Astrocyte (in vitro differentiated cells and primary cell): ENCODE measurements around the gene STK39. TPM values are rescaled to one million over a fixed set of nuclear protein-coding genes. Genes with fewer than 3 reads are reported as not detected.

Experiments used
- DNase-seq: peaks from one replicate; pipeline ENCODE4 v3.0.0-alpha.2; 2010; ENCODE audit warnings: low read depth
- FAIRE-seq: peaks from 2 replicates; lab custom pipeline; 2011; peaks lifted over from hg19 to GRCh38; lab: Jason Lieb, UNC
- H2AFZ ChIP-seq: 2 replicates; pipeline ENCODE4 v1.6.0; 2012; ENCODE audit warnings: low read depth, low read length, inconsistent platforms
- H3K27ac ChIP-seq: 2 replicates; pipeline ENCODE4 v1.5.1; 2011; ENCODE audit warnings: low read depth, low read length, inconsistent platforms
- H3K27me3 ChIP-seq: 2 replicates; pipeline ENCODE4 v1.6.0; 2011; ENCODE audit warnings: low read length, inconsistent platforms; ENCODE audit not compliant: insufficient read depth
- H3K36me3 ChIP-seq: 2 replicates; pipeline ENCODE4 v1.5.1; 2011; ENCODE audit warnings: low read length, inconsistent platforms; ENCODE audit not compliant: insufficient read depth
- H3K4me1 ChIP-seq: 2 replicates; pipeline ENCODE4 v1.5.1; 2011; ENCODE audit warnings: low read length, inconsistent platforms; ENCODE audit not compliant: insufficient read depth
- H3K4me2 ChIP-seq: 2 replicates; pipeline ENCODE4 v1.6.0; 2012; ENCODE audit warnings: low read length, inconsistent platforms
- H3K4me3 ChIP-seq: 2 replicates; pipeline ENCODE4 v1.5.1; 2011; ENCODE audit warnings: low read depth, mild to moderate bottlenecking, low read length, inconsistent platforms; ENCODE audit not compliant: insufficient read depth
- H3K79me2 ChIP-seq: 2 replicates; pipeline ENCODE4 v1.6.0; 2012; ENCODE audit warnings: mild to moderate bottlenecking, low read length, inconsistent platforms; ENCODE audit not compliant: insufficient read depth
- H3K9ac ChIP-seq: 2 replicates; pipeline ENCODE4 v1.6.0; 2012; ENCODE audit warnings: mild to moderate bottlenecking, low read length, inconsistent platforms
- H3K9me3 ChIP-seq: 2 replicates; pipeline ENCODE4 v1.5.1; 2012; ENCODE audit warnings: low read depth, mild to moderate bottlenecking, low read length, inconsistent platforms; ENCODE audit not compliant: insufficient read depth
- H4K20me1 ChIP-seq: 2 replicates; pipeline ENCODE4 v1.6.0; 2012; ENCODE audit warnings: low read length, inconsistent platforms; ENCODE audit not compliant: insufficient read depth
- H3K27ac Mint-ChIP-seq: one replicate; pipeline ENCODE4 v1.8.0; 2021; ENCODE audit warnings: mild to moderate bottlenecking, mixed read lengths; ENCODE audit not compliant: unreplicated experiment
- H3K27me3 Mint-ChIP-seq: one replicate; pipeline ENCODE4 v1.8.0; 2021; ENCODE audit warnings: low read depth, mixed read lengths; ENCODE audit not compliant: unreplicated experiment
- H3K36me3 Mint-ChIP-seq: one replicate; pipeline ENCODE4 v1.8.0; 2021; ENCODE audit warnings: low read depth, mixed read lengths; ENCODE audit not compliant: unreplicated experiment
- H3K4me1 Mint-ChIP-seq: one replicate; pipeline ENCODE4 v1.8.0; 2021; ENCODE audit warnings: low read depth, mixed read lengths; ENCODE audit not compliant: unreplicated experiment
- H3K4me3 Mint-ChIP-seq: one replicate; pipeline ENCODE4 v1.8.0; 2021; ENCODE audit warnings: mild to moderate bottlenecking, moderate library complexity, mixed read lengths; ENCODE audit not compliant: unreplicated experiment
- H3K9me3 Mint-ChIP-seq: one replicate; pipeline ENCODE4 v1.8.0; 2021; ENCODE audit warnings: mild to moderate bottlenecking, mixed read lengths; ENCODE audit not compliant: unreplicated experiment
- EZH2 ChIP-seq: IDR thresholded peaks from 2 replicates; pipeline ENCODE4 v1.6.1; 2012; ENCODE audit warnings: mild to moderate bottlenecking, low read length, inconsistent platforms; ENCODE audit not compliant: insufficient read depth
- total RNA-seq: library from RNA; stranded (reverse); gene quantifications from 2 replicates; pipeline ENCODE4 v1.2.1, GENCODE V29; 2021
- TF ChIP-seq, protein P1 (sequence below): IDR thresholded peaks from 2 replicates; pipeline ENCODE4 v1.5.1; 2011; ENCODE audit warnings: low read depth, mild to moderate bottlenecking, inconsistent platforms, low read length, moderate library complexity; ENCODE audit not compliant: insufficient read depth

STK39 gene
- total RNA-seq, 1 donor from 2014 or later, result 23.4 TPM

DNA sequence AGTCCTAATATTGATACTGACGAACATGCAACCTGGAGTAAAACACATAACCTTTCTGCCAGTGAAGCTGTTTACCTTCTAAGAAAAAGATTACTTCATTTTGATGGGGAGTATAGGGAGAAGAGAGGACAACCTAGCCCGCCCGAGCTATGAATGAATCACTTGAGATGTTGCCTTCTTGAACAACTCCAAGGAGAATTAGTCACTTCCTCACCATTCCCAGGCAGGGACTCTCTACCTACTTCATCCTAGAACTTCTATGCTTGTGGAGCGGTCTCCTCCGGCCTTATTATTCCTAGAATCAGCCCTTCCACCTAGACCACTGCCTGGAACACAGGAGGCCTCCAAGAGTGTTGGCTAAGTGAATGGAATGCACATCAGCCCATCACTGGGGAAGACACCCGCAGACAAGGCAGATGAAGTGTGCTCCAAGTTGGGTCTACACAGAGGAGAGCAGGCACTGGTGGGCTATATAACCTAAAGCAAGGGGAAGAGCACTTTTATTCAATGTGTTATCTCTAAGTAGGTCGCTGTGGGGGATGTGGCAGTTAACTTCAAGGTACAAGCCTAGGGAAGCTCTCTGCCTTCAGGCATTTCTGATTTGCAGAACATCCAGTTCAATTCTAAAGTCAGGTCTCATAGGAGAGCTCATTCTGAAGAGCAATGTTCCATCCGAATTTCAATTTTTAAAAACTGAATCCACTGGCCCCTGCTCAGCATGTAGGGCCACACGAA is 57.4 kb downstream of the STK39 start:
- Mint-ChIP-seq H3K4me1 (peaks cover 27% of the 10 kb centered on the region), H3K36me3 (no peaks in the 10 kb centered on the region), H3K27me3 (no peaks in the 10 kb centered on the region), H3K27ac (no peak overlapping the region), H3K4me3 (no peak overlapping the region), H3K9me3 (no peaks in the 10 kb centered on the region)
- no peak overlapping the region for H3K9ac ChIP-seq
- no peaks in the 10 kb centered on the region for H3K27me3 ChIP-seq
- peaks cover 28% of the 10 kb centered on the region for H3K4me1 ChIP-seq
- no peaks in the 10 kb centered on the region for H3K36me3 ChIP-seq
- H3K4me2 ChIP-seq, result peak overlapping the region; percentile 63
- no peaks in the 10 kb centered on the region for H3K9me3 ChIP-seq
- DNase-seq (peak; percentile 83), FAIRE-seq (peak; percentile 20)
- peaks cover 64% of the 10 kb centered on the region for H3K79me2 ChIP-seq
- TF ChIP-seq, protein P1, sequence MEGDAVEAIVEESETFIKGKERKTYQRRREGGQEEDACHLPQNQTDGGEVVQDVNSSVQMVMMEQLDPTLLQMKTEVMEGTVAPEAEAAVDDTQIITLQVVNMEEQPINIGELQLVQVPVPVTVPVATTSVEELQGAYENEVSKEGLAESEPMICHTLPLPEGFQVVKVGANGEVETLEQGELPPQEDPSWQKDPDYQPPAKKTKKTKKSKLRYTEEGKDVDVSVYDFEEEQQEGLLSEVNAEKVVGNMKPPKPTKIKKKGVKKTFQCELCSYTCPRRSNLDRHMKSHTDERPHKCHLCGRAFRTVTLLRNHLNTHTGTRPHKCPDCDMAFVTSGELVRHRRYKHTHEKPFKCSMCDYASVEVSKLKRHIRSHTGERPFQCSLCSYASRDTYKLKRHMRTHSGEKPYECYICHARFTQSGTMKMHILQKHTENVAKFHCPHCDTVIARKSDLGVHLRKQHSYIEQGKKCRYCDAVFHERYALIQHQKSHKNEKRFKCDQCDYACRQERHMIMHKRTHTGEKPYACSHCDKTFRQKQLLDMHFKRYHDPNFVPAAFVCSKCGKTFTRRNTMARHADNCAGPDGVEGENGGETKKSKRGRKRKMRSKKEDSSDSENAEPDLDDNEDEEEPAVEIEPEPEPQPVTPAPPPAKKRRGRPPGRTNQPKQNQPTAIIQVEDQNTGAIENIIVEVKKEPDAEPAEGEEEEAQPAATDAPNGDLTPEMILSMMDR, result no peak
- TF ChIP-seq EZH2, result no peak
- H2AFZ ChIP-seq, result no peak overlapping the region
- H3K4me3 ChIP-seq, result no peak overlapping the region
- peaks cover 49% of the 10 kb centered on the region for H4K20me1 ChIP-seq
- H3K27ac ChIP-seq, result no peak overlapping the region

DNA sequence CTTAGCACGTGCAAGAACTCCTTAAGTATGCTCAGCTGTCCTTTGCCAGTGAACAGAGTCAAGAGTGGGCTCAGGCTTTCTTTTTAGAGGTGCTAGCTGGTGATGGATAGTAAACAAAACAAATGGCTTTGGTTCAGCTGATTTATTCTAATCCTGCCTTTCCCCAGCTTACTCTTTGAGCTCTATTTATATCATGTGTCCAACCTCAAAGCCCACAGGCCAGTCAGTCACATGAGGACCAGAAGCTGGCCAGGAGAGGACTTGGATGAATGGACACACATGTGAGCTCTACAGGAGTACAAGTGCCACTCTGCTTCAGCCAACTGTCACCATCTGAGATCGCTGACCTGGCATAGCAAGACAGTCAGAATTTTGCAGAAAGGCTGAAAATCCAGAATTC is 59.4 kb downstream of the STK39 start:
- Mint-ChIP-seq H3K9me3 (no peaks in the 10 kb centered on the region), H3K4me1 (peaks cover 29% of the 10 kb centered on the region), H3K36me3 (no peaks in the 10 kb centered on the region), H3K27me3 (no peaks in the 10 kb centered on the region), H3K27ac (no peak overlapping the region), H3K4me3 (no peak overlapping the region)
- H3K9me3 ChIP-seq, result no peaks in the 10 kb centered on the region
- H3K27ac ChIP-seq, result no peak overlapping the region
- H4K20me1 ChIP-seq, result peaks cover 59% of the 10 kb centered on the region
- DNase-seq, result no peak
- FAIRE-seq, result no peak
- no peak for TF ChIP-seq EZH2
- TF ChIP-seq, protein P1, result no peak
- no peak overlapping the region for H2AFZ ChIP-seq
- no peak overlapping the region for H3K9ac ChIP-seq
- no peaks in the 10 kb centered on the region for H3K36me3 ChIP-seq
- H3K79me2 ChIP-seq, result peaks cover 75% of the 10 kb centered on the region
- peaks cover 27% of the 10 kb centered on the region for H3K4me1 ChIP-seq
- no peaks in the 10 kb centered on the region for H3K27me3 ChIP-seq
- no peak overlapping the region for H3K4me3 ChIP-seq
- H3K4me2 ChIP-seq, result no peak overlapping the region

DNA sequence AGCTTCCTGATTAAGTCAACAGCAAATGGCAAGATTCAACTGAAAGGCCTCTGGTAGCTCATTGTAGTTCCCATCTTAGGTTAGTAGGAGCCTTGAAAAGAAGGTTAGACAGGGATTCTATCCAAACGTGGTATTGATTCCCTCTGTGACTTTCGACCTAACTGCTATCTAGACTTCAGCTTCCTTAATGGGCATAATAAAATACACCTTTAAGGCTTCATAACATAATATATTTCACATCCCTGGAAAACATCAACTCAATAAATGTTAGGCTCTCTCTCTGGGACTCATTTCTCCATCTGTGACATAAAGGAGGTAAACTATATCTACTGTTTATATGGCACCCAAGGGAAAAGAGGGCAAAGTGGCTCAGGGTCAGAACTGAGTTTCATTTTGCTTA is 60.9 kb downstream of the STK39 start:
- no peak overlapping the region for H3K27ac Mint-ChIP-seq
- Histone ChIP-seq H3K36me3 (peaks cover 4% of the 10 kb centered on the region), H3K9ac (no peak overlapping the region), H3K4me2 (no peak overlapping the region), H4K20me1 (peaks cover 58% of the 10 kb centered on the region), H3K4me1 (peaks cover 23% of the 10 kb centered on the region), H3K4me3 (no peak overlapping the region), H3K79me2 (peaks cover 78% of the 10 kb centered on the region), H3K9me3 (no peaks in the 10 kb centered on the region), H3K27ac (no peak overlapping the region), H3K27me3 (no peaks in the 10 kb centered on the region), H2AFZ (no peak overlapping the region)
- no peak for FAIRE-seq
- no peak for DNase-seq
- no peaks in the 10 kb centered on the region for H3K36me3 Mint-ChIP-seq
- no peaks in the 10 kb centered on the region for H3K9me3 Mint-ChIP-seq
- H3K27me3 Mint-ChIP-seq, result no peaks in the 10 kb centered on the region
- H3K4me1 Mint-ChIP-seq, result peaks cover 24% of the 10 kb centered on the region
- no peak for TF ChIP-seq EZH2
- TF ChIP-seq, protein P1, result no peak
- no peak overlapping the region for H3K4me3 Mint-ChIP-seq
